GM21528 (cell line): Measurements from ENCODE around the gene POP4.
"Not testable (repeated sequence)": the region's sequence is repeated elsewhere in the genome, so short reads cannot be mapped to it uniquely, and the experiment has no call there.

Experiments used
- ATAC-seq: cut with Tn5 transposase; IDR thresholded peaks from one replicate; pipeline ENCODE4 v1.9.1; 2021; ENCODE audit warnings: mild to moderate bottlenecking, moderate library complexity; ENCODE audit not compliant: unreplicated experiment, low FRiP score

The POP4 gene, protein sequence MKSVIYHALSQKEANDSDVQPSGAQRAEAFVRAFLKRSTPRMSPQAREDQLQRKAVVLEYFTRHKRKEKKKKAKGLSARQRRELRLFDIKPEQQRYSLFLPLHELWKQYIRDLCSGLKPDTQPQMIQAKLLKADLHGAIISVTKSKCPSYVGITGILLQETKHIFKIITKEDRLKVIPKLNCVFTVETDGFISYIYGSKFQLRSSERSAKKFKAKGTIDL

DNA sequence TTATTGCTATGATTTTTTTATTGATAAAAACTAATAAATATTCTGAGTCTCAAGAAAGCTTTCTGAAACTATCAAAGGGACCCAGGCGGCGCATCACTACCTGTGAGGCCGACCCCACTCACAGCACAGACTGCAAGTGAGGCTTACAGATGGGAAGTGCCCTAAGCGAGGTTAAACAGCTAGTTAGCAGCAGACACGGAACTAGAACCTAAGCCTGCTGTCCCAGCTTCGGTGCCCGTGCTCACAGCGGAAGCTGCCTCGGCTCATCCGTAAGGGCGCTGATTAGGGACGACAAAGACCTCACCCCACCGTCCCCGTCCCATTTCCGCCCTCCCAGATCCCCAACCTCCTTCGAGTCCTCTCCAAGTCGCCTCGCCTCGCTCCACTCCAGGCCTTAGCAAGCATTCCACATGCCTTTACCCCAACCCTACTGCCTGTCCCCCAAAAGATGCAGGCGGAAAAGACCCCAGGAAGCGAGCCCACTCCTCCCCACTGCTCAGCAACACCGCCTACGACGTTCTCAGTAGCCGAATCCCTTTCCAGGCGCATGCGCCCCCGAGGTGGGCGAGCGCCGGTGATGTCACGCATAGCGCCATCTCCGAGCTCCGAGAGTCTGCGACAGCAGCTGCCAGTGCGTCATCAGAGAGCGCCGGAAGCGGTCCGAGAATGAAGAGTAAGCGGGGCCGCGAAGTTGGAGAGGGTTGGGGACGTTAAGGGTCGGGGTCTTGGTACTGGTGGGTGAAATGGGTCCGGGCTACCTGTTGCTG, at the start of gene POP4:
Gene POP4 (plus strand): TSS at position 631 of the 767 bp plus-strand sequence. CDS start 36 bp downstream, at position 667.
- peak; percentile 74 for ATAC-seq

DNA sequence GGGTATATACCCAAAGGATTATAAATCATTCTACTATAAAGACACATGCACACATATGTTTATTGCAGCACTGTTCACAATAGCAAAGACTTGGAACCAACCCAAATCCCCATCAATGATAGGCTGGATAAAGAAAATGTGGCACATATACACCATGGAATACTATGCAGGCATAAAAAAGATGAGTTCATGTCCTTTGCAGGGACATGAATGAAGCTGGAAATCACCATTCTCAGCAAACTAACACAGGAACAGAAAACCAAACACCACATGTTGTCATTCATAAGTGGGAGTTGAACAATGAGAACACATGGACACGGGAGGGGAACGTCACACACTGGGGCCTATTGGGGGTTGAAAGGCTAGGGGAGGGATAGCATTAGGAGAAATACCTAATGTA, 47.0 kb upstream of the POP4 start:
- ATAC-seq, result not testable (repeated sequence)

DNA sequence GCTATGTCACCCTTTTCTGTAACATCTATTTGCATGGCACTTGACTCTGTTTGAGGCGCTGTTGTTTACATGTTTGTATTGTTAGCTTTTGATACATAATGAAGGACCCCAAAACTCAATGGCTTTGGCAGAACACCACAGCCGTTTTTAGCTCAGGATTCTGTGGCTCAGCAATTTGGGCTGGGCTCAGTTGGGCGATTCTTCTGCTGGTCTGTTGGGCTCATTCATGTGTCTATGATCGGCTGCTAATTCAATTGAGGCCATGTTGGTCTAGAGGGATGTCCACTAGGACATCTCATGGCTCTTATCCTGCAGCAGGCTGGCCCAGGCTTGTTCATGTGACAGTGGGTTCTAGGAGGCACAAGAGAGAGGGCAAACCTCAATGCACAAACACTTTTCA, 46.3 kb upstream of the POP4 start:
- no peak for ATAC-seq

DNA sequence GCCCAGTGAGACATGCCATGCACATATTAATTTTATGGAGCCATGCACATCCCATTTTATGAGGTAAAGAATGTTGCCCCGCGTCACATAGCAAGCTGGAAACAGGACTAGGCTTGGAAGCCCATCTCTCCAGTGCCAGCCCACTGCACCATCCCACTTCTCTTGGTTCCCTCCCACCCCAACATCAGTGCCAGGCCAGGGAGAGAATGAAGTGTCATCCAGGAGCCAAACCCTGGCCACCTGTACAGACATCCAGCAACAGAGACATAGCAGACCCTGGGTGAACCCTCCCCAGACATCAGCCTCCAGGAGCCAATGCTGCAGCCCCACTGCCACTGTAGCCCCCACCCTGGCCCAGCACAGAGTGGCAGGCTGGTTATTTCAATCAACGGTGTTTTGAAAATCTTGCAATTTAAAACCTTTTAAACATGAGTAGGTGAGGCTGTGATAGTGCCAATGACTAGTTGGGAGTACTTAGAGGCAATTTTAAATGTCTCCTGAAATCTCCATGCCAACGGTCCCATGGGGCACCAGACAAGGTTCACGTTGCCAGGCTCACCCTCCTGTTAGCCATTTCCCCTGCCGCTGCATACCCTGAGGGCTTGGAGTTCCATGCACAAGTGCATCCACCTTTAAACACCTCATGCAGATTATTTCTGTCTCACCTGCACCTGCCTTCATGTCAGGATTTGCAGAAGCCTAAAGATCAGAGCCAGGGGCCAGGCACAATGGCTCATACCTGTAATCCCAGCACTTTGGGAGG, 45.6 kb upstream of the POP4 start:
- ATAC-seq, result no peak

DNA sequence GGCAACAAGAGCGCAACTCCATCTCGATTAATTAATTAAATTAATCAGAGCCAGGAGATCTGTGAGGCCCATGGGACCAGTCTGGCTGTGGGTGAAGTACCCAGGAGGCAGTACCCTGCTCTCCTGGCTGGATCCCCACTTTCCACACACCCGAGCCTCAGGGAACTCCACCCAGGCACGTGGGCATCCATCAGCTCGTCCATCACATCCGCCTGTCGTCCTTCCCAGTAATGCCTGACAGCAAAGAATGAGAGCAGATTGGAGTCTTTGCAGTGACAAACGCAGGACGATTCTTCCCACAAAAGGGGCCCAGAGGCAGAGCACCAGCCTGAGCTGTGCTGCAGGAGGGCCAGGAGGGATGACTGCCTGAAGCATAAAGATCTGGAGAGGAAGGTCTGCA, 44.5 kb upstream of the POP4 start:
- ATAC-seq, result no peak

DNA sequence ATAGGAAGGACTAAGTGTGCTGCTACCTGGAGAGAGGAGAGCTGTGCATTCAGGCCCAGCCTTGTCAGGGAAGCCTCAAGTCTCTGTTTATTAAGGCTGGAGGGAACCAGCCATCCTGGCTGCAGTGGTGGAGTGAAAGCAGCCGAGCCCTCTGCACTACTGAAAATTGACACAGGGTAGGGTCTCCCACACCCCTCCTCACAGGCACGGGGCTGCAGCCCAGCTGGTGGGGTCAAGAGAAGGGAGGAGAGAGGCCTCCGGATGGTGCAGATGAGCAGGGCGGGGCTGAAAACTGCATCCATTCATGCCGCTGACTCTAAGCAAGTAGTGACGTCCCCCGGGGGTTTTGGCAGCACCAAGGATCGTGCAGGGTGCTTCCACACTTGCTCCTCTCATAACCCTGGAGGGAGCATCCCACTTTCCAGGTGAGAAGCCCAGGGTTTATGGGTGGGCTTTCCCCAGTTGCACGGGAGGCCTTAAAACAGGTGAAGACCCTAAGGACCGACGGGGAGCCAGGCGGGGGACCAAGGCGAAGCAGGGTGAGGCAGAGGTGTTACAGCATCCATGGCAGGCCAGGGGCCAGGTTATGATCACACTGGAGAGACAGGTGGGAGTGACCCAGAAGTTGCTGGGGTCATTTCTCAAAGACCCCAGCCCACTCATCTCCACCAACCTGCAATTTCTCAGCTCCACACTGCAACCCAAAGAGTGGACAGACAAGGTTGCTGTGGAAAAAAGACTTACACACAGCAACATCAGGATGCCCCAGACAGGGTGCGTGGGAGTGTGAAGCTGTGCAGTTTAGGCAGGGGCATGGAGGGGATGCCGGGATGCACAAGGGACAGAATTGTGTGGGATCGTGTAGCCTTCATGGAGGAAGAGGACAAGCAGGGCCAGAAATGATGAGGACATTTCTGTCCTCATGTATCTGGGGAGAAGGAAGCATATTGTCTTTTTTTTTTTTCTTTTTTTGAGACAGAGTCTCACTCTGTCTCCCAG, 43.5 kb upstream of the POP4 start:
- no peak for ATAC-seq

DNA sequence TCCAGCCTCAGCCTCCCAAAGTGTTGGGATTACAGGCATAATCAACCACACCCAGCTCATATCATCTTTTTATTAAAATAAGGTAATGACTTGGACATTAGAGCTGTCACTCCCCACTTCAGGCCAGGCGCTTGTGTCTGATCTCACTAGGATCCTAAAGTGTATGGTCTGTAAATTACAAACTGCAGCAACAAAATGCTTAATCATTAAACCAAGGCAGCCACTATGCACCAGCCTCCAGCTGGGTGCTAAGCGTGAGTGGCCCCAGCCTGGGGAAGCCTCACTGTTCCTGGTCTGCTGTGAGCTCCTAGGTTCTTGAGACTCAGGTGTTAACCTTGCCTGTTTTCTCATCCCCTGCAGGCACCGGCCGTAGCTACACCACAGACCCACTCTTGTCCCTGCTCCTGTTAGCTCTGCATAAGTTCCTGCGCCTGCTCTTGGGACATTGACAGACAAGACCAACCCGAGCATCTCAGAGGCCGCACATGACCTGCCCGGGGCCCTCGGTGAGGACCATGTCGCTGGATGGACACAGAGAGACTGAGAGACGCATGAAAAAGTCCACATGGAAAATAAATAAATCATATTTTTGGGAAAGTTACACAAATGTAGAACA, 42.5 kb upstream of the POP4 start:
- ATAC-seq, result no peak

DNA sequence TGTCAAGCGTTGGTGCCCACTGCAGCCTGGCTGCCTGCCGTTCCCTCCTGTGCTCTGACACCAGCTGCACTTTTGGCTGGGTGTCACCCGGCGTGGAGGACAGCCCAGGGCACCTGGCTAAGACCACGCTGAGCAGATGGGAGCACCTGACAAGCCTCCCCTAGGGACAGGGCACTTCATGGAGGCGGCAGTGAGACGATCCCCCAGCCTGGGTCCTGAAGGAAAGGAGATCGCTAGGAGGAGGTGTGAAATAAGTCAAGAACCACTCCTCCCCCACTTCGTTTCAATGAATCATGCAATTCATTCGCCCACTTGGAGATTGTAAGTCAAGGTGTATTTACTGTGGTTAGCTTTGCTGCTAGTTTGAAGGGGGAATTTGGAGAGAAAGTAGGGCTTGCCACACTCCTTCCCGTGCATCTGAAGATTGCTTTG, 41.5 kb upstream of the POP4 start:
- ATAC-seq, result no peak

DNA sequence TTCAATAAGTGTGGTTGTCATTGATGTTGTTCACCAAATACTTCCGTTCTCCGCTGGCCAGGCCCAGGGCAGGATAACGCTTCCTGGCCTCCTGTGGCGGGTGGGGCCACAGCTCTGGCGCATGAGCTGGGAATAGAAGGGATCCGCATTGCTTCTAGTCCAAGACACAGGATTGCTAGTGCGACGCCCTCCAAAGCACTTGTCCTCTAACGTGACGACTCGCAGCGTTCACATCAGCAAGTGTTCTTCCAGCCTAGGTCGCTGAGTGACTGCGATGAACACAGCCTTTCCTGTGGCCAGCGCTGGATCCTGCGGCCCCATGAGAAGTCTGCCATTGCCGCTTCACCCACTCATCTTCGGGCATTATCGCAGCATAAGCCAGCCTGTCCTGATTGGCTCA, 40.9 kb upstream of the POP4 start:
- ATAC-seq, result no peak

DNA sequence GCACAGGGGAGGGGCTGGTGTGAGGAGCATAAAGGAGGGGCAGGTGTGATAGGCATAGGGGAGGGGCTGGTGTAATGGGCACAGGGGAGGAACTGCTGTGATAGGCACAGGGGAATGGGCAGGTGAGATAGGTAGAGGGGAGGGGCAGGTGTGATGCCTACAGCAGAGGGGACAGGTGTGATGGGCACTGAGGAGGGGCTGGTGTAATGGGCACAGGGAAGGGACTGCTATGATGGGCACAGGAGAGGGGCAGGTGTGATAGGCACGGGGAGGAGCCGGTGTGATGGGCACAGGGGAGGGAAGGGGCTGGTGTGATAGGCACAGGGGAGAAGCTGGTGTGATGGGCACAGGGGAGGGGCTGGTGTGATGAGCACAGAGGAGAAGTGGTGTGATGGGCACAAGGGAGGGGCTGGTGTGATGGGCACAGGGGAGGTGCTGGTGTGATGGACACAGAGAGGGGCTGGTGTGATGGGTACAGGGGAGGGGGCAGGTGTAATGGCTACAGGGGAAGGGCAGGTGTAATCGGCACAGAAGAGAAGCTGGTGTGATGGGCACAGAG, 39.5 kb upstream of the POP4 start:
- no peak for ATAC-seq

DNA sequence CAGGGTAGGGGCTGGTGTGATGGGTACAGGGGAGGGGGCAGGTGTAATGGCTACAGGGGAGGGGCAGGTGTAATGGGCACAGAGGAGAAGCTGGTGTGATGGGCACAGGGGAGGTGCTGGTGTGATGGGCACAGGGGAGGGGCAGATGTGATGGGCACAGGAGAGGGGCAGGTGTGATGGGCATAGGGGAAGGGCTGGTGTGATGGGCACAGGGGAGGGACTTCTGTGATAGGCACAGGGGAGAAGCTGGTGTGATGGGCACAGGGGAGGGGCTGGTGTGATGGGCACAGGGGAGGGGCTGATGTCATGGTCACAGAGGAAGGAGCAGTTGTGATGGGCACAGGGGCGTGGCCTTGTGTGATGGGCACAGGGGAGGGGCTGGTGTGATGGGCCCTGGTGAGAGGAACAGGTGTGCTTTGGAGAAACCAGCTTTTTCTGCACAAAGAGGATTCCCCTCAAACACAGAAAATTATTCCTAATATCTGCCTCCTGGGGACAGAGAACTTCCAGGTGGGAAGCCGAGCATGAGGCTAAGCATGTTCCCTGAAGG, 38.6 kb upstream of the POP4 start:
- ATAC-seq, result no peak

DNA sequence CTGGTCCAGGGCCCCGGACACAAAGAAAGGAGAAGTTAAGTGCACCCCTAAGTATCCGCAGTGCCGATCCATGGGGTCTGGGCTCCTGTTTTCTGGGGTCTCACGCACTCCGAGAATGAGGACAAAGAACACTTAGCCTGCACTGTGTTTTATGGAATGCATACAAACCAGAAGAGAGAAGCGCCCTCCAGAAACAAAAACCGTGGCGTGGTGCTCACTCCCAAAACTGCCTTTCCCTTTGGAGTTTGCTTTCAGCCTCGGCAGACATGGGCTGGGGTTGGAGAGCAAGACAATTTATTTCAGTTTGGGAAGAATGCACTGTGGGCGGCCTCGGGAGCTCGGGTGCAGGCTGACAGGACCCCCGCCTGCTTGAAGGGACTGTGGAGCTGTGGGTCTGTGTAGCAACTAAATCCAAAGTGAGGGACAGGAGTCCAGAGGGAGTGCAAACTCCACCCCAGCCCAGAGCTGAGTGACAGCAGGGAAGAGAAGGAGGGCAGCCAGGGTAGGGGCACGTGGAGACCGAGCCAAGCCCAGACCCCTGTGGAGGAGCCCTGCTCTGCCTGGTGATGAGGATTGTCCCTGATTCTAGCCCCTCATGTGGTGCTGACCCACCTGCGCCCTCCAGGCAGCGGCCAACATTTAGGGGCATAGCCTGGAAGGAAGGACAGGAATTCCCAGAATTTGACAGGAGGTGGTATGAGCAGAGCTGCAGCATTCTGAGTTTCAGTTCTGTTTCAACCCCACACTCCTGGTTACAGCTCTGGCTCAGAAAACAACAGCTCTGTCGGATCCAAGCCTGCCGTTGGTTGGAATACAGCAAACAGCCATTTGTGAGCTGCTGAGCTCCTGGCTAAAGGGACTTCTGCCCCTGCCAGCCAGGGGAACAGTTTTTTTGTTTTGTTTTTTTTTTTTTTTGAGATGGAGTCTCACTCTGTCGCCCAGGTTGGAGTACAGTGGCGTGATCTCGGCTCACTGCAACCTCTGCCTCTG, 37.8 kb upstream of the POP4 start:
- ATAC-seq, result no peak

DNA sequence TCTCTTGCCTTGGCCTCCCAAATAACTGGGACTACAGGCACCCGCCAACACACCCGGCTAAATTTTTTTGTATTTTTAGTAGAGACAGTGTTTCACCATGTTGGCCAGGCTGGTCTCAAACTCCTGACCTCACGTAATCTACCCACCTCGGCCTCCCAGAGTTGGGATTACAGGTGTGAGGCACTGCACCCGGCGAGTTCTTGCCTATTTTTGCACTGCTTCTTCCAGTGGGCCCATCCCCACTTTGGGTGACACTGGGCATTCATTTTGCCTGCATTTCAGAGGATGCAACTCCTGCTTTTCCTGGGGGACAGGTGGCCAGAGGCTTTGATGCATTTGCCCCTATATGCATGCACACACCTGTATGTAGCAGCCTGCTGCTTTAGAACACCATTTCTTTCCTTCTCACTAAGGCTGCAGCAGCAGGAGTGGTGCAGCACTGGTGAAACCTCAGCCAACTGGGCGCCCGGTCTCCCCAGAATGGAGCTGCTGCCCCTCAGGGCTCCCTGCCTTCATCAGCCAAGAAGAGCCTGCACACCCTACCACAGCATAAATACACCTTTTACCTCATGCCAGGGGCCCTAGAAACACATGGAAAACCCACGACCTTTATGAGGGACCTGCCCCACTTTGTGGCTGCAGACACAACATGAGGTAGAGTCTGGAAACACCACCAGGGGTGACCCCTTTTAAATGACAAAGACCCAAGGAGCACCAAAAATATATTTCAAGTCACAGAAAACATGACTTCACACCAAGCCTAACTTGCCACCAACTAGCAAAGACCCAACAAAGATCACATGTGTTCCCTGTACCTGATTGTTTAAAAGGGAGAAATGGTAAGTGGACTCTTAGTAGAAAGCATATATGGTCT, 36.8 kb upstream of the POP4 start:
- no peak for ATAC-seq

DNA sequence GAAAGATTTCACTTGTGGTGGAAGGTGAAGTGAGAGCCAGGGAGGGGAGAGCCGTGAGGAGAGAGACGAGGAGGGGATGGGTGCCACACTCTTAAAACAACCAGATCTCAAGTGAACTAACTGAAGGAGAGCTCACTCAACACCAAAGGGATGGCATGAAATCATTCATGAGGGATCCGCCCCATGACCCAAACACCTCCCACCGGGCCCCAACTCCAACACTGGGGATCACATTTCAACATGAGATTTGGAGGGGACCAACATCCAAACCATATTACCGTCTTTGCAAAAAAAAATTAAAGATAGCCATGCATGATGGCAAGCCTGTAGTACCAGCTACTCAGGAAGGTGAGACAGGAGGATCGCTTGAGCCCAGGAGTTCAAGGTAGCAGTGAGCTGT, 34.9 kb upstream of the POP4 start:
- ATAC-seq, result no peak

DNA sequence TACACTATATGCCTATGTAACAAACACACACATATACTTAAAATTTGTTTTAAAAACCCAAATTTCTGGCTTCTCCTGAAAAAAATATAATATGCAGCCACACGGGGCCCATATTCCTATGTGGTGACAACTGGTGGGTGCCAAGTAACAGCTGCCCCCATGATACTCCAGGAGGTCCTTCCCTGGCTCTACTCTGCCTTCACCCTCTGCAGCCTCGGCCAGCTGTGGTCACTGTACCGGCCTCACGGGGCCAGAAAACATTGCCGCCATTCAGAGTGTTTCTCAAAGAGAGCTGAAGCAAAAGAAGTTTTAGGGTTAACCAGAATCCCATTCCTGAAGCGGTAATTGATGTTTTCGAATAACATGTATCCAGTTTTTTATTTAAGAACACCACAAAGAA, 32.6 kb upstream of the POP4 start:
- ATAC-seq, result no peak

DNA sequence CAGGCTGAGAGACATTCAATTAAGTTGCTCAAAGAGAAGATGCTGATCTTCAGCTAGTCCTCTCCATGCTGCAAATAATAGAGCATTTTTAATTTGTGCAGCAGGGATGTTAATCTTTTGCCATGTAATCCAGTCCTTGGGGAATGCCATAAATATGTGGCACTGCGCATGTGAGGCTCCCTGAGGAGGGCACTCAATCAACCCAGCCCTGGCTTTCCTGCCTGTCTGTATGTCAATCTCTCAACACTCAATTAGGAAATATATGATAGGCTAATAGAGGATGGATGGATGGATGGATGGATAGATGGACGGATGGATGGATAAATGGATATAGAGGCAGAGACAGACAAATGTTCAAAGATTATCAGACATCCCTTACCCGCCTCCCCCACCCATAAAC, 31.6 kb upstream of the POP4 start:
- ATAC-seq, result no peak

DNA sequence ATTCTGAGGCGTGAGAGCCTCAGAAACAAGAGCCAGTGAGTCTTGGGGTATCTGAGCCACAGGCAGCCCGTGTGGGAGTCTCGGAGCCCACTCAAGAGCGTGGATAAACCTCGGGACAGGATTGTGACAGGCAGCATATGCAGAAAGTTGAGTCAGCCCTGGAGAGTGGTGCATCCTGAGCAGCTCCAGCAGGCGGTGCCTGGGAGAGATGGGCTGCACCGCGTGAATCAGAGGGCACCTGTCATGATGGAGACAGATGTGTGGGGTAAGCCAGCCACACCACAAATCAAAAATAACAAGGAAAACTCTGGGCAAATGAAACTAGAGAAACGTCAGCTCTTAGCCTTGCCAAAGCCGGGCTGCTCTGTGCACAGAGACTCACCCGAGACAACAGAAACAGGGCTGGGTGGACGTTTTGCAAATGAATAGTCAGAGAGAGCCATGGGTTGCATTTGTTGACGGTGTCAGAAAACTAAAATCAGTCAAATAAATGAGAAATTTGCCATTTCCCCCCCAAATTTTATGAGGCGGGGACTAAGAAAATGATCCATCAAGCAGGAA, 30.0 kb upstream of the POP4 start:
- ATAC-seq, result no peak
